Effector memory CD4-positive, alpha-beta T cell (primary cell): Measurements from ENCODE around the gene SFTPA1.
"Not testable (repeated sequence)": the region's sequence is repeated elsewhere in the genome, so short reads cannot be mapped to it uniquely, and the experiment has no call there.

Experiments
- DNase-seq, 3 donors: peaks; one replicate each; pipeline ENCODE4 v3.0.0-alpha.2; 2020
- H3K27ac ChIP-seq: 2 replicates; pipeline ENCODE4 v1.7.0; 2013; ENCODE audit warnings: mild to moderate bottlenecking, low read length, moderate library complexity; ENCODE audit not compliant: insufficient read depth, poor library complexity, severe bottlenecking
- H3K27me3 ChIP-seq: replicated peaks from 2 replicates; pipeline ENCODE4 v1.7.0; 2013; ENCODE audit warnings: mild to moderate bottlenecking, low read length; ENCODE audit not compliant: insufficient read depth, control insufficient read depth, poor library complexity, severe bottlenecking
- H3K36me3 ChIP-seq: 2 replicates; pipeline ENCODE4 v1.7.0; 2013; ENCODE audit warnings: mild to moderate bottlenecking, low read length, moderate library complexity; ENCODE audit not compliant: control insufficient read depth, insufficient read depth
- H3K4me1 ChIP-seq: 2 replicates; pipeline ENCODE4 v1.7.0; 2013; ENCODE audit warnings: low read length, mild to moderate bottlenecking; ENCODE audit not compliant: control insufficient read depth, insufficient read depth, poor library complexity, severe bottlenecking
- H3K4me3 ChIP-seq: 2 replicates; pipeline ENCODE4 v1.7.0; 2013; ENCODE audit warnings: low read length, low read depth, mild to moderate bottlenecking; ENCODE audit not compliant: insufficient read depth, poor library complexity, severe bottlenecking
- H3K9me3 ChIP-seq: 2 replicates; pipeline ENCODE4 v1.7.0; 2013; ENCODE audit warnings: mild to moderate bottlenecking, low read length, moderate library complexity; ENCODE audit not compliant: control insufficient read depth

SFTPA1 gene

DNA sequence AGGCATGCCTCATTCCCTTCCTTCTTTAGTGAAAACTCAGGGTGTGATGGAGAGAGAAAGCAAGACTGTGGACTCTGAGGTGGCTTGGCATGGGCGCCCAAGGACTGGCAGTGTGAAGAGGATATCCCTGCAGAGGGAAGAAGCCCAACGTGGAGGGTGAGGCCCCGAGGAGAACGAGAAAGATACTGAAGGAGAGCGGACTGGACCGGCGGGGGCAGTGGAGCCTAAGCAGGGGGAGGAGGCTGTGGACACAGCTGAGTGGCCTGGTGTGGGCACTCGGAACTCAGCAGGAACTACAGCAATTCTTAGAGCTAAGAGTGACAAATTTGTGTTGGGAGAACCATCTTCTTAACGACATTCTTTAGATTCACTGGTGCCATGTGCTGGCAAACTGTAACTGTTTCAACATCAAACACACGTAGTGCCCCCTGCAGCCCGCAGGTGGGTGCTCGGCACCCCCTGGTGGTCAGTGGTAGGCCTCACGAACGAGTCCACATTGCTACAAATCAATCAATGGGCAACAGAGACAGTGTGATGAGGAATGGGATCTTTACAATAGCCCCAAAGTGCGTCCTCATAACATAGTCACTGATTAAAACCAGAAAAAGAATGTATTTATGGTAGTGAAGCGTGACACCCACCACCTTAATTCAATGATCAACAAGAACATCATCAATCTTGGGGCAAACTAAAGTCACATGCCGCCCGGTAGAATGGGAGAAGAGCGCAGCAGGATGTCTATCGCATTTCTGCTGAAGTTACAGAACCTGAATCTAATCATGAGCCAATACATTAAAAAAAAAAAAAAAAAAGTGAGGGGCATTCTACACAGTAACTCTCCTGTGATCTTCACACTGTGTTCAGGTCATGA, 2.0 kb upstream of the SFTPA1 start:
- DNase-seq: peak in 1 of 3 donors; percentile 24
- Histone ChIP-seq H3K4me3 (no peak overlapping the region), H3K4me1 (no peaks in the 10 kb centered on the region), H3K27me3 (no peaks in the 10 kb centered on the region), H3K9me3 (no peaks in the 10 kb centered on the region), H3K27ac (no peak overlapping the region), H3K36me3 (no peaks in the 10 kb centered on the region)

DNA sequence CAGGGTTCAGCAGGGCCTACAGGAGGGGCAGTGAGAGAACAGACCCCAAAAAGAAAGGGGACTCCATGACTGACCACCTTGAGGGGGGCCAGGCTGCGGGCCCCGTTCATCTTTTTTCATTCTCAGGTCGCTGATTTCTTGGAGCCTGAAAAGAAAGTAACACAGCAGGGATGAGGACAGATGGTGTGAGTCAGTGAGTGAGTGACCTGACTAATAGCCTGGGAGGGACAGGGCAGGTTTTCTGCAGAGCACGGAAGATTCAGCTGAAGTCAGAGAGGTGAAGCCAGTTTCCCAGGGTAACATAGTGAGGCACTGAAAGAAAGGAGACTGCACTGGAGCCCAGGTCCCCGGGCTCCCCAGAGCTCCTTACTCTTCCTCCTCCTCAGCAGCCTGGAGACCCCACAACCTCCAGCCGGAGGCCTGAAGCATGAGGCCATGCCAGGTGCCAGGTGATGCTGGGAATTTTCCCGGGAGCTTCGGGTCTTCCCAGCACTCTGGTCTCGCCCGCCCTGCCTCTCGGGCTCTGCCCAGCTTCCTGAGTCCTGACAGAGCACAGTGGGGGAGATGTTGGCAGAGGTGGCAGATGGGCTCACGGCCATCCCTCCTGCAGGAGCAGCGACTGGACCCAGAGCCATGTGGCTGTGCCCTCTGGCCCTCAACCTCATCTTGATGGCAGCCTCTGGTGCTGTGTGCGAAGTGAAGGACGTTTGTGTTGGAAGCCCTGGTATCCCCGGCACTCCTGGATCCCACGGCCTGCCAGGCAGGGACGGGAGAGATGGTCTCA, 646 bp downstream of the SFTPA1 start:
- H3K36me3 ChIP-seq, H3K4me1 ChIP-seq, H3K27me3 ChIP-seq, H3K9me3 ChIP-seq, H3K27ac ChIP-seq, DNase-seq, H3K4me3 ChIP-seq: not testable (repeated sequence)

DNA sequence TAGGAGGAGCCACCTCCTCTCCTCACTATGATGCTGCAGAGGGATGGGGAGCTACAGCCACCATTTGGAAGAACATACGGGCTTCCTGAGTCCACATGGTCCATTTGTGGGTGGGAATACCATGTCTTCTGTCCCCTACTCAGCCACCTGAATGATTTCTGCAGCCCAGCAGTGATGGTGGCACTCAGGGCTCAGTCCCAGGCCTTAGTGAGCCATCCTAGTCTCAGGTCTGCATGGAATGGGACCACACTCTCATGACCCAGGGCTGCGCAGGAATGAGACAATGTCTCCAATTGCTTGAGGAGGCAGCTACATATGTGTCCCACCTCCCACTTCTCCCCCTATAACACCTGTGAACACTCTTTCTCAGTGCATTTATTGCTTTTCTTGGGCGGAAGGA, 4.8 kb downstream of the SFTPA1 start:
- no peaks in the 10 kb centered on the region for H3K27me3 ChIP-seq
- H3K4me3 ChIP-seq: no peak overlapping the region
- no peaks in the 10 kb centered on the region for H3K36me3 ChIP-seq
- DNase-seq: no peak
- no peaks in the 10 kb centered on the region for H3K4me1 ChIP-seq
- no peak overlapping the region for H3K27ac ChIP-seq
- H3K9me3 ChIP-seq: no peaks in the 10 kb centered on the region

DNA sequence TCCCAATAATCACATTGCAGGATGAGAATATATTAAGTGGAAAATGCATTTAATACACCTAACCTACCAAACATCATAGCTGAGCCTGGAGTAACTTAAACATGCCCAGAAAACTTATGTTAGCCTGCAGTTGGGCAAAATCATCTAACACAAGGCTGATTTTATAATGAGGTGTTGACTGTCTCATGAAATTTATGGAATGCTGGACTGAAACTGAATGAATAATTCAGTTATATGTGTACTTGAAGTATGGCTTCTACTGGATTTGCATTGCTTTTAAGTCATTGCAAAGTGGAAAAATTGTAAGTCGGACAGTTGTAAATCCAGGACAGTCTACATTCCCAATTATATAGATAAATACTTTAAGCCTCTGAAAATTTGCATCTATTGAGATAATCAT, 5.4 kb downstream of the SFTPA1 start:
- Histone ChIP-seq H3K27ac (no peak overlapping the region), H3K9me3 (no peaks in the 10 kb centered on the region), H3K4me1 (no peaks in the 10 kb centered on the region), H3K27me3 (no peaks in the 10 kb centered on the region), H3K36me3 (no peaks in the 10 kb centered on the region), H3K4me3 (no peak overlapping the region)
- DNase-seq: no peak

DNA sequence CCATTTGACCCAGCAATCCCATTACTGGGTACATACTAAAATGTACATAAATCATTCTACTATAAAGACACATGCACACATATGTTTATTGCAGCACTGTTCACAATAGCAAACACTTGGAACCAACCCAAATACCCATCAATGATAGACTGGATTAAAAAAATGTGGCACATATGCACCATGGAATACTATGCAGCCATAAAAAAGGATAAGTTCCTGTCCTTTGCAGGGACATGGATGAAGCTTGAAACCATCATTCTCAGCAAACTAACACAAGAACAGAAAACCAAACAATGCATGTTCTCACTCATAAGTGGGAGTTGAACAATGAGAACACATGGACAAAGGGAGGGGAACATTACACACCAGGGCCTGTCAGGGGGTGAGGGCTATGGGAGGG, 12.9 kb downstream of the SFTPA1 start:
- not testable (repeated sequence) for H3K27ac ChIP-seq, H3K27me3 ChIP-seq, H3K4me1 ChIP-seq, DNase-seq, H3K36me3 ChIP-seq, H3K4me3 ChIP-seq, H3K9me3 ChIP-seq

DNA sequence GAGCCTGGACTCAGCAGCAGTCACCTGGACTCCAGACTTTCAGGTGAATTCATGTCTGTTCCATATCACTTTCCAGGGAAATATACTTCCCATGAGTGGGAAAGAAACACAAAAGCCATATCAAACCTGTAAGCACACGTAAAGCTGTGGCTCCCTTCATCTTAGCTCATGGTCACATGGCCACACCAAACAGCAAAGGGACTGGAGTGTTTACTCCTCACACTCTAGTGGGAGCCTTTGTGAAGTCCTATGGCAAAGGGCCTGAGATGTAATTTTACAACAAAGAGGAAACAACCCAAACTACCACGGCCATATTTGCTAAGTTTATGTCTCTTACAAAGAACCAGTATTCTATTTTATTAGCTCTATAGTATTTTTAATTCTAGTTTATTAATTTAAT, 16.3 kb downstream of the SFTPA1 start:
- no peaks in the 10 kb centered on the region for H3K27me3 ChIP-seq
- H3K4me3 ChIP-seq: no peak overlapping the region
- DNase-seq: no peak
- no peaks in the 10 kb centered on the region for H3K9me3 ChIP-seq
- H3K4me1 ChIP-seq: no peaks in the 10 kb centered on the region
- H3K27ac ChIP-seq: no peak overlapping the region
- no peaks in the 10 kb centered on the region for H3K36me3 ChIP-seq

DNA sequence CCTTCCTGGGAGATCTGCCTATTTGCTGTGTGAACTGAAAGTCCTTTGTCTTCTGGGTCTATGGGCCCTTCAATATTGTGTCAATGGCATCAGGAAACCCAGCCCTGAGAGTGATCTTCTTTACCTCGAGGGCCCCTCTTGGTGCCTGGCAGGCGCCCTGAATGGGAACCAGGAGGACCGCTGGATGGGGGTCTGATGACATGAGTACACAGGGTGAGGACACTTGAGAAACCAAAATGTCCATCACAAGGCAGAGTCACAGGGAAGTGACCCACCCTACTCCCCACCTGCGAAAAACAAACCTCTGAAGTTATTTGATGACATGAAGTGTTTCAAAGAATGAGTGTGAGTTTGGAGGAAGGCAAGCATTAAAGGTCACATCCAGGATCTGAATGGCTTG, 17.3 kb downstream of the SFTPA1 start:
- no peak for DNase-seq
- H3K27ac ChIP-seq: no peak overlapping the region
- no peaks in the 10 kb centered on the region for H3K36me3 ChIP-seq
- no peaks in the 10 kb centered on the region for H3K4me1 ChIP-seq
- no peaks in the 10 kb centered on the region for H3K9me3 ChIP-seq
- H3K27me3 ChIP-seq: no peaks in the 10 kb centered on the region
- H3K4me3 ChIP-seq: no peak overlapping the region

DNA sequence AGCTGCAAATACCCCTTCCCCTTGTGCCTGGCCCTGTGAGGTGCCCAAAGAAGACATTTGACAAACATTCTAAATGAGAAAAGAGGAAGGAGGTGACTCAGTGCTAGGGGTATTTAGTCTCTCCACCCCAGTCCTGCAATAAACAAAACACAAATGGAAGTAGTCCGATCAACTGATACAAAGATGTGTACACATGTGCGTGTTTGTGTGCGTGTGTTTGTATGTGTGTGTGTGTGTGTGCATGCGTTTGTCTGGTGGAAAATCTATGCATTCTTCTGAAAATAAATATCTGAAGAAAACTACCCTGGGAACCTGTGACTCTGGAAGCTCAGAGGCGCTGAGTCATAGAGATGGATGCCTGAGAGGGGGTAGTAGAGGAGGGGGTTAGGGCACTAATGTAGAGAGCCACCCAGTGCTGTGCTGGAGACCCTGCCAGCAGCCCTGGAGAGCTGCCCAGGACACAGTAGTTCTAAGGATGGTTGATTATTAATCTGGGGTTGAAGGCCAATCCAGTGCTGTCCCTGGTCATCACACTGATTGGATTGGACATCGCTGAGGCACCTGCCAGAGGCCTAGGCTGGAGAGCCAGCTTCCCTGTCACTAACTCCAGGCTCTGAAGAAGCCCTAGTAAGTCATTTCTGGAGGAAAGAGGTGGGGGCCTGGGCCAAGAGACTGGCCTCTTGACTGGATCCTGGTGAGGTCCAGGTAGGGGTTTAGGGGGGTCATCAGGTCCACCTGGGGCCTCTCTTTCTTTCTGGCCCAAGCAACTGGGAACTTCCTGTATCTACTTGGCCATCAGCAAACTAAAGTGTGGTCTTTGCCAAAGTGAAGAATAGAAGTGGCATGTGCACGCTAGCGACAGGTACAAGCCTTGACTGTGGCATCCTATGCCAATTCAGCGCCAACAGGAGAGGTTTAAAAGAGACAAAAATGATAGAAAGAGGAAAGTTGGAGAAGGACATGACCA, 18.5 kb downstream of the SFTPA1 start:
- Histone ChIP-seq H3K36me3 (no peaks in the 10 kb centered on the region), H3K9me3 (no peaks in the 10 kb centered on the region), H3K27ac (no peak overlapping the region), H3K4me1 (no peaks in the 10 kb centered on the region), H3K27me3 (no peaks in the 10 kb centered on the region), H3K4me3 (no peak overlapping the region)
- DNase-seq: no peak

DNA sequence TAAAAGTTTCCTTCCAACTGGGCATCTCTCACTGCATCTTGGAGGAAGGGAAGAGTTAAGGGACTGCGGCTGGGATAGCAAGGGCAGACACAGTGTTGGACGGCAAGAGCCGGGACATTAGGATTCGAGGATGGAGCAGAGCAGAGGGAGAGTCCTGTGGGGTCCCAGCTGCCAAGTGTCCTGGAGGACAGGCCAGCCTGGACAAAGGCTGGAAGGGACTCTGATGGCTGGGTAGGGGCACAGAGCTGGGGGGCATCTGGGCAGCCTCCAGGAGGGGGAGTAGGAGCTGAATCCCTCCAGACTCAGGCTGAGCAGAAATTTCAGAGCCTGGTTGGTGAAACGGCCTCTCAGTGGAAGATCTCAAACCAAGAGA, 19.2 kb downstream of the SFTPA1 start:
- no peak overlapping the region for H3K4me3 ChIP-seq
- no peaks in the 10 kb centered on the region for H3K27me3 ChIP-seq
- H3K27ac ChIP-seq: no peak overlapping the region
- DNase-seq: no peak
- no peaks in the 10 kb centered on the region for H3K9me3 ChIP-seq
- H3K4me1 ChIP-seq: no peaks in the 10 kb centered on the region
- no peaks in the 10 kb centered on the region for H3K36me3 ChIP-seq
